D721Med (cell line): ENCODE data around the gene TSC22D4.

Source experiments
- DNase-seq: peaks from one replicate; pipeline ENCODE4 v3.0.0; 2011; ENCODE audit warnings: low spot score; ENCODE audit not compliant: insufficient read length
- FAIRE-seq: peaks from 2 replicates; lab custom pipeline; 2011; peaks lifted over from hg19 to GRCh38; lab: Jason Lieb, UNC
- TF ChIP-seq, protein P1 (sequence below): IDR thresholded peaks from 2 replicates; pipeline ENCODE4 v1.5.1; 2012; ENCODE audit warnings: mild to moderate bottlenecking, control low read depth; ENCODE audit not compliant: insufficient read depth; ENCODE audit errors: missing control alignments

The TSC22D4 gene

DNA sequence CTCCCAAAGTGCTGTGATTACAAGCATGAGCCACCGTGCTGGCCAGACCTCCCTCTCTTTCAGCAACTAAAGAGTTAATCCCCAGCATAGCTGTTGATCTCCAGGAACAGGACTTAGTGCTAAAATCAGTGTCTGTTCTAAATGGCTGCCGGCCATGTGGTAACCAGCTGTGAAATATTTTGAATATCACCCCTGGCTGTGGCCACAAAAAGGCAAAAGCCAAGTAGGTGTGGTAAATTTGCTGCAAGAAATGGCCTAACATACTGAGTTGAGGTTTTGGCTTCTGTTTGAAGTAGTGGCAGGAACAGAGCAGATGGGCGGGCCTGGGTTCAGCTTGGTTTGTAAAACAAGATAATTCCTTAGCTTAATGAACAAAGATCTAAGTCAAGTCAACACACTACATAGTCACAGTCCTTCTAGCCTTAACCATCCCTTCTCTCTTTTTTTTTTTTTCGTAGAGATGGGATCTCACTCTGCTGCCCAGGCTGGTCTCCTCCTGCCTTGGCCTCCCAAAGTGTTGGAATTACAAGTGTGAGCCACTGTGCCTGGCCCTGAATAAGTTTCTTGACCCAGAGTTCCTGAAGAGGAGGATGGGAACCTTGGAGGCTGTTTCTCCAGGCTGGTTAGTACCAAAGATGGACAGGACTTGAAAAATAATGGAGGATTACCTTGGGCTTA lies 37.3 kb upstream of the TSC22D4 start:
- TF ChIP-seq, protein P1, sequence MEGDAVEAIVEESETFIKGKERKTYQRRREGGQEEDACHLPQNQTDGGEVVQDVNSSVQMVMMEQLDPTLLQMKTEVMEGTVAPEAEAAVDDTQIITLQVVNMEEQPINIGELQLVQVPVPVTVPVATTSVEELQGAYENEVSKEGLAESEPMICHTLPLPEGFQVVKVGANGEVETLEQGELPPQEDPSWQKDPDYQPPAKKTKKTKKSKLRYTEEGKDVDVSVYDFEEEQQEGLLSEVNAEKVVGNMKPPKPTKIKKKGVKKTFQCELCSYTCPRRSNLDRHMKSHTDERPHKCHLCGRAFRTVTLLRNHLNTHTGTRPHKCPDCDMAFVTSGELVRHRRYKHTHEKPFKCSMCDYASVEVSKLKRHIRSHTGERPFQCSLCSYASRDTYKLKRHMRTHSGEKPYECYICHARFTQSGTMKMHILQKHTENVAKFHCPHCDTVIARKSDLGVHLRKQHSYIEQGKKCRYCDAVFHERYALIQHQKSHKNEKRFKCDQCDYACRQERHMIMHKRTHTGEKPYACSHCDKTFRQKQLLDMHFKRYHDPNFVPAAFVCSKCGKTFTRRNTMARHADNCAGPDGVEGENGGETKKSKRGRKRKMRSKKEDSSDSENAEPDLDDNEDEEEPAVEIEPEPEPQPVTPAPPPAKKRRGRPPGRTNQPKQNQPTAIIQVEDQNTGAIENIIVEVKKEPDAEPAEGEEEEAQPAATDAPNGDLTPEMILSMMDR, result no peak
- DNase-seq (no peak), FAIRE-seq (no peak)

DNA sequence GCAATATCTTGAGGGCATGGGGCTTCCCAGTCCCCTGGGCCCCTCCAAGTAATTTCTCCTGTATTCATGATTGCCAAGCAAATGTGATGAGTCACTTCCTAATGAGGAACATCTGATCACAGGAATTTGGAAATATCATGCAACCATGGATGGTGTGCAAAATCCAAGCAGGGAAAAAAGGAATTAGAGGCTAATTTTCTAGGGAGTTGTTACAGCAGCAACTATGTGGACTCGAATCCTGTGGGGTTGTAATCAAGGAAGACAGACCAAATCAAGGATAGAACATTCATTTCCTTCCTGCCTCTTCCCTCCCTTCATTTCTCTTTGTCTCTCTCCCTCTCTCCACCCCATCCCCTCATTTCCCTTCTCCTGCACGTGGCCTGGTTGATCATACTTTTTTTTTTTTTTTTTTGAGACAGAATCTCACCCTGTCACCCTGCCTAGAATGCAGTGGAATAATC lies 36.1 kb upstream of the TSC22D4 start:
- TF ChIP-seq, protein P1, result no peak
- DNase-seq (no peak), FAIRE-seq (no peak)

DNA sequence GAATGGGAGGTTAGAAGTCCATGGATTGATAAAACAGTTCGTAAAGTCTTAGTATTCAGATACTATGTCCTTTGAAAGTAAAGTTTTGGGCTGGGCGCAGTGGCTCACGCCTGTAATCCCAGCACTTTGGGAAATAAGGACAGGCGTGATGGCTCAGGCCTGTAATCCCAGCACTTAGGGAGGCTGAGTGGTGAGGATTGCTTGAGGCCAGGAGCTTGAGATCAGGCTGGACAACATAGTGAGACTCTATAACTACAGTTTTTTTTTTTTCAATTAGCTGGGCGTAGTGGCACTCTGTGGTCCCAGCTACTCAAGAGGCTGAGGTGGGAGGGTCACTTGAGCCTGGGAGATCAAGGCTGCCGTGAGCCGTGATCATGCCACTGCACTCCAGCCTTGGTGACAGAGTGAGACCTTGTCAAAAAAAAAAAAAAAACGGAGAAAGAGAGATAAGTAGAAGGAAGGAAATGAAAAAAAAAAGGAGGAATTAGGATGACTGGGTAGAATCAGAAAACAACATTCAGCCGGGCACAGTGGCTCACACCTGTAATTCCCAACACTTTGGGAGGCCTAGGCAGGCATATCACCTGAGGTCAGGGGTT lies 34.3 kb upstream of the TSC22D4 start:
- DNase-seq (no peak), FAIRE-seq (no peak)
- TF ChIP-seq, protein P1, result no peak

DNA sequence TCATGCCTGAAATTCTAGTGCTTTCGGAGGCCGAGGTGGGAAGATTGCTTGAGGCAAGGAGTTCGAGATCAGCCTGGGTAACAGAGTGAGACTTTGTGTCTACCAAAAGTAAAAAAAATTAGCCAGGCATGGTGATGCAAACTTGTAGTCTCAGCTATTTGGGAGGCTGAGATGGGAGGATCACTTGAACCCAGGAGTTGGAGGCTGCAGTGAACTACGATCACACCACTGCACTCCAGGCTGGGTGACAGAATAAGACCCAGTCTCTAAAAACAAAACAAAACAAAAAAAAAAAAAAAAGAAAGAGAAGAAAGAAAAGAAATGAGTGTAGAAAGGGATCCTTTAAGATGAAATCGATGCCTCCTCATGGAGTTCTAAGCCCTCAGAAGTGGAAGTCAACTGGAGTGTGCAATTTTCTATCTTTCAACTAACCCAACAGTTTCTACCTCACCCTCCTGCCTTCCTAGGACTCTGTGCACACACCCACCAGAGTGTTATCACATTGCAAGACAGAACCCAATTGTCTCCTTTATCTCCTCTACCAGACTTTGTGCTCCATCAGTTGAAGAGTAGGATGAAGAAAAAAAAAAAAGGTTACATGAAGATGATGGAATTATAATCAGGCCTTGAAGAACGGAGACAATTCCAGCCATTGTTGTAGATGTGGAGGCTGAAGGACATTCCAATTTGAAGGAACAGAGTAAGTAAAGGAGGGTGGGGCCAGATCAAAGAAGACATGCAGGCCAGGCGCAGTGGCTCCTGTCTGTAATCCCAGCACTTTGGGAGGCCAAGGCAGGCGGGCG lies 31.6 kb upstream of the TSC22D4 start:
- DNase-seq (no peak), FAIRE-seq (no peak)
- TF ChIP-seq, protein P1, result no peak

DNA sequence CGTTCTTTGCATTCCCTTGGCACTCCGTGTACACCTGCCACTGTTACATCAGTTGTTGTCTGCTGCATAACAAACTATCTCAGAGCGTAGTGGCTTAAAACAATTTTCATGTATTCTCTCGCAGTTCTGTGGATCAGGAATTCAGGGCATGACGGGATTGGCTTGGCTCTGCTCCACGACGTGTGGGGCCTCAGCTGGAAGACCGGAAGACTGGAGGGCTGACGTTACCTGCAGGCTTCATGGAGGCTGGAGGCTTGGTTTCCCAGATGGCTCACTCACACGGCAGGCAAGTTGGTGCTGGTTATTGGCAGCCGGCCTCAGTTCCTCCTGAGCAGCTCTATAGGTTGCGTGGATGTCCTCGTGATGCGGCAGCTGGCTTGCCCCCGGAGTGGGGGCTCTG lies 30.2 kb upstream of the TSC22D4 start:
- FAIRE-seq (no peak), DNase-seq (no peak)
- TF ChIP-seq, protein P1, result no peak

DNA sequence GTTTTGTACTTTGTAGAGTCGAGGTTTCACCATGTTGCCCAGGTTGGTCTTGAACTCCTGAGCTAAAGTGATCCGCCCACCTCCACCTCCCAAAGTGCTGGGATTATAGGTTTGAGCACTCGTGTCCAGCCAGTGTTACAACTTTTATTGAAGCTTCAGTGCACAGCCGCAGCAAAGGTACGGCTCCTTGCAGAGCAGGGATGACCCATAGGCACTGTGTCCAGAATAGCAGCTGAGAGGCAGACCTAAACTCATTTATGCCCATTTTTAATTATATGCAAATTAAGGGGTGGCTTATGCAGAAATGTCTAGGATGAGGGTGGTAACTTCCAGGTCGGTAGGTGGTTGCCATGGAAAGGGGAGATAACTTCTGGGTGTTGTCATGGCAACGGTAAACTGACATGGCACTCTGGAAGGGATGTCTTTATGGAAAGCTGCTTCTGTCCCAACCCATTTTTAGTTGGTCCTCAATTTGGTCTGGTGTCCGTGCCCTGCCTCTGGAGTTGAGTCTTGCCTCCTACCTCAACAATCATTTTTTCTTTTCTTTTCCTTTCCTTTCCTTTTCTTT lies 27.4 kb upstream of the TSC22D4 start:
- DNase-seq (no peak), FAIRE-seq (no peak)
- TF ChIP-seq, protein P1, result no peak
